Measurements from ENCODE around the gene PDCD11. TPM values are rescaled to one million over a fixed set of nuclear protein-coding genes. Genes with fewer than 3 reads are reported as not detected.

Gene PDCD11
- total and polyA plus RNA-seq, 2 experiments from 2014 or later: 17.5 to 26.6 TPM

DNA sequence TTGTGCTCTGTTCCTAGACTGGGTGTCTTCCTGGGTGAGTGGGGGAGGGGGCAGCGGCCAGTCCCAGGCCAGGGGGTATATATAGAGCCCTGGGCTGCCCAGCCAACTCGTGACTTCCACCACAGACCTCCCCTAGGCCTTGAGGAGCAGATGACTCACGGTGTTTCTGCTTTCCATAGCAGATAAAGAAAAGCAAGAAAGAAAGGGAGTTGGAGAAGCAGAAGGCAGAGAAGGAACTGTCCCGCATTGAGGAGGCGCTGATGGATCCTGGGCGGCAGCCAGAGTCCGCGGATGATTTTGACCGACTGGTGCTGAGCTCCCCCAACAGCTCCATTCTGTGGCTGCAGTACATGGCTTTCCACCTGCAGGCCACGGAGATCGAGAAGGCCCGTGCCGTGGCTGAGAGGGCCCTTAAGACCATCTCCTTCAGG, 45.6 kb downstream of the PDCD11 start:
- TF ChIP-seq EZH2 (IDR thresholded peaks at IDR 0.05; ENCODE audit: insufficient read depth, poor library complexity, severe bottlenecking) (no peak), EZH2phosphoT487 (IDR thresholded peaks at IDR 0.05; ENCODE audit: insufficient read depth, low read depth) (no peak)
- Histone ChIP-seq H2AFZ (no peak overlapping the region), H3K36me3 (ENCODE audit: low read depth) (peaks cover 54% of the 10 kb centered on the region), H3K4me2 (ENCODE audit: unreplicated experiment) (no peak overlapping the region), H3K9ac (no peak overlapping the region), H3K79me2 (ENCODE audit: insufficient read depth) (peaks cover 18% of the 10 kb centered on the region), H3K4me3 (no peak overlapping the region), H3K4me1 (ENCODE audit: insufficient read depth) (peaks cover 16% of the 10 kb centered on the region), H3K9me2 (ENCODE audit: insufficient read depth) (no peaks in the 10 kb centered on the region), H4K20me1 (ENCODE audit: insufficient read depth) (no peaks in the 10 kb centered on the region), H3F3A (ENCODE audit: insufficient read depth) (peaks cover 40% of the 10 kb centered on the region), H3K27ac (0 out of 2 replicates have a peak overlapping the region, but pooled peaks have one; percentile 12), H3K9me3 (ENCODE audit: low read depth) (no peaks in the 10 kb centered on the region), H3K27me3 (replicated peaks; ENCODE audit: insufficient read depth) (no peaks in the 10 kb centered on the region)
- DNase-seq: peak; percentile 40
- WGBS, 2 experiments (ENCODE audit: low coverage in 1 of 2, low lambda C conversion rate in 2 of 2, missing lambda C conversion rate in 2 of 2): 70 to 81% methylated on average over 13 of the region's 13 CpGs
- in situ Hi-C loops (cut with MboI): no loop called here

DNA sequence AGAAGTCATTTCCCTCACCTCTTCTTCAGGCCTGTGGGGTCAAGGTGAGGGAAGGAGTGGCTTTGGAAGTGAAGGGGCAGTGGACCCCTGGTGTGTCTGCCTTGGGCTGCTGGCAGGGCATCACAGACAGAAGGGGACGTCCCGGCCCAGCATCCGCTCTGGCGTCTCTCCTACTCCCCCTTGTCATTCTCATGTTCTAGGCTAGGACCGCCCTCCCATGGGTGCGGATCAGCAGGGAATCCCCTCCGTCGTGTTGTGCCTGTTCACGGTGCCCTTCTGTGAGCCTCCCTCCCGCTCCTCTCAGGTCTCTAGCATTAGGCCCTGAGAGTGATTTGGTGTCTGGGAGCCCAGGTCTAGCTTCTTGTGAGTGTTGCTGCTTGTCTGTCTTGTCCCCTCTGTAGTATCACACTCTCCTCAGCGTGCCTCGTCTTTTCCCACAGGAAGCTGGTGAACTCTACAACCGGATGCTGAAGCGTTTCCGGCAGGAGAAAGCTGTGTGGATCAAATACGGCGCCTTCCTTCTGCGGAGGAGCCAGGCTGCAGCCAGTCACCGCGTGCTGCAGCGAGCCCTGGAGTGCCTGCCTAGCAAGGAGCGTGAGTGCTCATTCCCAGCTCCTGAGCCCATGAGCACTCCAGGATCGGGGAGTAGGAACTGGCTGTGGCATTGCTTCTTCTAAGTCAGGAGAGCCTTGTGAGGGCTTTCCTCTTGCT, 47.2 kb downstream of the PDCD11 start:
- no peak overlapping the region for H3K9ac ChIP-seq
- no peak overlapping the region for H3K27ac ChIP-seq
- in situ Hi-C loops (cut with MboI): no loop called here
- no peak for DNase-seq
- no peaks in the 10 kb centered on the region for H3K9me3 ChIP-seq (ENCODE audit: low read depth)
- H3F3A ChIP-seq (ENCODE audit: insufficient read depth): peaks cover 55% of the 10 kb centered on the region
- peaks cover 33% of the 10 kb centered on the region for H3K79me2 ChIP-seq (ENCODE audit: insufficient read depth)
- 81 to 85% methylated on average over 22 to 23 of the region's 23 CpGs for WGBS, 2 experiments (ENCODE audit: low coverage in 1 of 2, low lambda C conversion rate in 2 of 2, missing lambda C conversion rate in 2 of 2)
- H3K9me2 ChIP-seq (ENCODE audit: insufficient read depth): no peaks in the 10 kb centered on the region
- no peak for TF ChIP-seq EZH2 (IDR thresholded peaks at IDR 0.05; ENCODE audit: insufficient read depth, poor library complexity, severe bottlenecking)
- TF ChIP-seq EZH2phosphoT487 (IDR thresholded peaks at IDR 0.05; ENCODE audit: insufficient read depth, low read depth): no peak
- no peak overlapping the region for H3K4me3 ChIP-seq
- H3K36me3 ChIP-seq (ENCODE audit: low read depth): peaks cover 61% of the 10 kb centered on the region
- H2AFZ ChIP-seq: no peak overlapping the region
- no peaks in the 10 kb centered on the region for H3K27me3 ChIP-seq (replicated peaks; ENCODE audit: insufficient read depth)
- peaks cover 27% of the 10 kb centered on the region for H3K4me1 ChIP-seq (ENCODE audit: insufficient read depth)
- no peaks in the 10 kb centered on the region for H4K20me1 ChIP-seq (ENCODE audit: insufficient read depth)
- H3K4me2 ChIP-seq (ENCODE audit: unreplicated experiment): no peak overlapping the region

DNA sequence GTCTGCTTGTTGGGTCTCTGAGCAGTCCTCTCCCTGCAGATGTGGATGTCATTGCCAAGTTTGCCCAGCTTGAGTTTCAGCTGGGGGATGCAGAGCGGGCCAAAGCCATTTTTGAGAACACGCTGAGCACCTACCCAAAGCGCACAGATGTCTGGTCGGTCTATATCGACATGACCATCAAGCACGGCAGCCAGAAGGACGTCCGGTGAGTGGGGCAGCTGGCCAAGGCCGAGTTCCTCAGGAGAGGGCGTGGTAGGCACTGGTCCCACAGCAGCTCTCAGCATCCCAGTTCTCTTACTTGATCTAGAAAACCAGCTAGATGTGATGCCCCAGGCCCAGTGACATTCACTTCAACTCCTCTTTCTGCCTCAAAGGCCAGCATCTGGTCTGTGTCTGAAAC, 48.1 kb downstream of the PDCD11 start:
- Histone ChIP-seq H3K4me3 (no peak overlapping the region), H3F3A (ENCODE audit: insufficient read depth) (peaks cover 62% of the 10 kb centered on the region), H3K27me3 (replicated peaks; ENCODE audit: insufficient read depth) (no peaks in the 10 kb centered on the region), H3K79me2 (ENCODE audit: insufficient read depth) (peaks cover 38% of the 10 kb centered on the region), H3K27ac (no peak overlapping the region), H3K4me1 (ENCODE audit: insufficient read depth) (peaks cover 35% of the 10 kb centered on the region), H3K9me2 (ENCODE audit: insufficient read depth) (no peaks in the 10 kb centered on the region), H3K36me3 (ENCODE audit: low read depth) (peaks cover 61% of the 10 kb centered on the region), H4K20me1 (ENCODE audit: insufficient read depth) (no peaks in the 10 kb centered on the region), H2AFZ (no peak overlapping the region), H3K9me3 (ENCODE audit: low read depth) (no peaks in the 10 kb centered on the region), H3K9ac (no peak overlapping the region), H3K4me2 (ENCODE audit: unreplicated experiment) (no peak overlapping the region)
- in situ Hi-C loops (cut with MboI): no loop called here
- WGBS, 2 experiments (ENCODE audit: low coverage in 1 of 2, low lambda C conversion rate in 2 of 2, missing lambda C conversion rate in 2 of 2): 74 to 86% methylated on average over 9 to 10 of the region's 10 CpGs
- no peak for DNase-seq
- TF ChIP-seq EZH2 (IDR thresholded peaks at IDR 0.05; ENCODE audit: insufficient read depth, poor library complexity, severe bottlenecking): no peak
- TF ChIP-seq EZH2phosphoT487 (IDR thresholded peaks at IDR 0.05; ENCODE audit: insufficient read depth, low read depth): no peak

DNA sequence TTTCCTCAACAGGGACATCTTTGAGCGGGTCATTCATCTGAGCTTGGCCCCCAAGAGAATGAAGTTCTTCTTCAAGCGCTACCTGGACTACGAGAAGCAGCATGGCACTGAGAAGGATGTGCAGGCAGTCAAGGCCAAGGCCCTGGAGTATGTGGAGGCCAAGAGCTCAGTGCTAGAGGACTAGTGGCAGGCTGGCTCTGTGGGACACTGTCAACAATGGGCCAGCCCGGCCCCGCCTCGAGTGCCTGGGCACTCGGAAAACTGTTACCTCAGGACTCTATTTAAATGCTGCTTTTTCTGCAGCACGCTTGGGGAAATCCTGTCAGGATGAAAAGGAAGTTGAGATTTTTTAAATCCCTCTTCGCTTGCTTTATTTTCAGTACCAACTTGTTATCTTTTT, 48.9 kb downstream of the PDCD11 start:
- H3K4me1 ChIP-seq (ENCODE audit: insufficient read depth): peaks cover 44% of the 10 kb centered on the region
- H3K79me2 ChIP-seq (ENCODE audit: insufficient read depth): peaks cover 47% of the 10 kb centered on the region
- H3K9me2 ChIP-seq (ENCODE audit: insufficient read depth): no peaks in the 10 kb centered on the region
- in situ Hi-C loops (cut with MboI): no loop called here
- H2AFZ ChIP-seq: no peak overlapping the region
- H3K27ac ChIP-seq: peak overlapping the region; percentile 96
- no peak overlapping the region for H3K4me3 ChIP-seq
- H3K27me3 ChIP-seq (replicated peaks; ENCODE audit: insufficient read depth): no peaks in the 10 kb centered on the region
- no peaks in the 10 kb centered on the region for H4K20me1 ChIP-seq (ENCODE audit: insufficient read depth)
- H3F3A ChIP-seq (ENCODE audit: insufficient read depth): peaks cover 66% of the 10 kb centered on the region
- H3K36me3 ChIP-seq (ENCODE audit: low read depth): peaks cover 55% of the 10 kb centered on the region
- no peak for TF ChIP-seq EZH2 (IDR thresholded peaks at IDR 0.05; ENCODE audit: insufficient read depth, poor library complexity, severe bottlenecking)
- TF ChIP-seq EZH2phosphoT487 (IDR thresholded peaks at IDR 0.05; ENCODE audit: insufficient read depth, low read depth): no peak
- no peak for DNase-seq
- no peaks in the 10 kb centered on the region for H3K9me3 ChIP-seq (ENCODE audit: low read depth)
- 88 to 94% methylated on average over 9 of the region's 9 CpGs for WGBS, 2 experiments (ENCODE audit: low coverage in 1 of 2, low lambda C conversion rate in 2 of 2, missing lambda C conversion rate in 2 of 2)
- H3K9ac ChIP-seq: peak overlapping the region; percentile 75
- peak overlapping the region; percentile 10 for H3K4me2 ChIP-seq (ENCODE audit: unreplicated experiment)

Measured in GM23248 (cell line).